Trophoblast cell (in vitro differentiated cells and primary cell): ENCODE data around the gene TUG1.

Experiments used
- DNase-seq, 2 donors: peaks; one replicate each; pipeline ENCODE4 v3.0.0-alpha.2; 2016
- H2AFZ ChIP-seq: 2 replicates; pipeline ENCODE4 v1.6.1; 2013; ENCODE audit warnings: low read length, moderate library complexity, mild to moderate bottlenecking; ENCODE audit not compliant: insufficient read depth, poor library complexity
- H2AK5ac ChIP-seq: 2 replicates; pipeline ENCODE4 v1.6.1; 2013; ENCODE audit warnings: mild to moderate bottlenecking, low read length
- H2BK120ac ChIP-seq: 2 replicates; pipeline ENCODE4 v1.6.1; 2013; ENCODE audit warnings: low read length, mild to moderate bottlenecking, moderate library complexity; ENCODE audit not compliant: insufficient read depth, poor library complexity
- H2BK12ac ChIP-seq: 2 replicates; pipeline ENCODE4 v1.6.1; 2013; ENCODE audit warnings: mild to moderate bottlenecking, low read length, moderate library complexity
- H2BK5ac ChIP-seq: 2 replicates; pipeline ENCODE4 v1.6.1; 2013; ENCODE audit warnings: low read length, low read depth, moderate library complexity, mild to moderate bottlenecking; ENCODE audit not compliant: poor library complexity
- H3K14ac ChIP-seq: 2 replicates; pipeline ENCODE4 v1.6.1; 2013; ENCODE audit warnings: mild to moderate bottlenecking, low read length
- H3K18ac ChIP-seq: 2 replicates; pipeline ENCODE4 v1.6.1; 2013; ENCODE audit warnings: mild to moderate bottlenecking, low read length
- H3K23ac ChIP-seq: 2 replicates; pipeline ENCODE4 v1.6.1; 2013; ENCODE audit warnings: low read length
- H3K27ac ChIP-seq: 2 replicates; pipeline ENCODE4 v1.5.1; 2013; ENCODE audit warnings: low read depth, mild to moderate bottlenecking, inconsistent platforms, low read length, moderate library complexity
- H3K27me3 ChIP-seq: 2 replicates; pipeline ENCODE4 v1.6.1; 2013; ENCODE audit warnings: inconsistent platforms, mild to moderate bottlenecking, low read length, moderate library complexity; ENCODE audit not compliant: insufficient read depth
- H3K36me3 ChIP-seq, 2 experiments: 1 replicate in 1 of 2; 2 replicates in 1 of 2; pipeline ENCODE4 v1.6.1; 2013; ENCODE audit warnings: low read length in 2 of 2, mild to moderate bottlenecking in 2 of 2, moderate library complexity in 1 of 2; ENCODE audit not compliant: insufficient read depth in 2 of 2, control insufficient read depth in 1 of 2
- H3K4ac ChIP-seq: 2 replicates; pipeline ENCODE4 v1.6.1; 2013; ENCODE audit warnings: low read depth, mild to moderate bottlenecking, low read length, moderate library complexity
- H3K4me1 ChIP-seq, 2 experiments: 1 replicate in 1 of 2; 2 replicates in 1 of 2; pipeline ENCODE4 v1.6.1; 2013; ENCODE audit warnings: low read length in 2 of 2, mild to moderate bottlenecking in 2 of 2, moderate library complexity in 1 of 2; ENCODE audit not compliant: insufficient read depth in 2 of 2, control insufficient read depth in 1 of 2
- H3K4me2 ChIP-seq: 2 replicates; pipeline ENCODE4 v1.6.1; 2013; ENCODE audit warnings: inconsistent platforms, mild to moderate bottlenecking, low read length, moderate library complexity
- H3K4me3 ChIP-seq: 2 replicates; pipeline ENCODE4 v1.5.1; 2013; ENCODE audit warnings: mild to moderate bottlenecking, low read depth, low read length, inconsistent platforms
- H3K79me1 ChIP-seq: one replicate; pipeline ENCODE4 v1.6.1; 2013; ENCODE audit warnings: low read length
- H3K79me2 ChIP-seq: 2 replicates; pipeline ENCODE4 v1.6.1; 2013; ENCODE audit warnings: low read length, mild to moderate bottlenecking; ENCODE audit not compliant: control insufficient read depth, insufficient read depth, poor library complexity
- H3K9ac ChIP-seq: 2 replicates; pipeline ENCODE4 v1.6.1; 2013; ENCODE audit warnings: mild to moderate bottlenecking, low read length
- H3K9me3 ChIP-seq: 2 replicates; pipeline ENCODE4 v1.6.1; 2013; ENCODE audit warnings: low read depth, mild to moderate bottlenecking, control low read depth, inconsistent platforms, low read length; ENCODE audit not compliant: insufficient read depth
- H4K12ac ChIP-seq: 2 replicates; pipeline ENCODE4 v1.6.1; 2013; ENCODE audit warnings: low read depth, mild to moderate bottlenecking, low read length, moderate library complexity
- H4K8ac ChIP-seq: 2 replicates; pipeline ENCODE4 v1.6.1; 2013; ENCODE audit warnings: low read depth, mild to moderate bottlenecking, low read length, moderate library complexity
- H4K91ac ChIP-seq: one replicate; pipeline ENCODE4 v1.6.1; 2013; ENCODE audit warnings: low read depth, mild to moderate bottlenecking, low read length, moderate library complexity
- WGBS: extraction: QIAGEN DNeasy Blood & Tissue Kit; methylation state at CpG from one replicate; pipeline ENCODE4 v1.1.7; 2013; ENCODE audit warnings: missing lambda C conversion rate; ENCODE audit not compliant: insufficient read length, insufficient coverage; ENCODE audit errors: extremely low coverage; 5-methylcytosine and 5-hydroxymethylcytosine counted together

The TUG1 gene

DNA sequence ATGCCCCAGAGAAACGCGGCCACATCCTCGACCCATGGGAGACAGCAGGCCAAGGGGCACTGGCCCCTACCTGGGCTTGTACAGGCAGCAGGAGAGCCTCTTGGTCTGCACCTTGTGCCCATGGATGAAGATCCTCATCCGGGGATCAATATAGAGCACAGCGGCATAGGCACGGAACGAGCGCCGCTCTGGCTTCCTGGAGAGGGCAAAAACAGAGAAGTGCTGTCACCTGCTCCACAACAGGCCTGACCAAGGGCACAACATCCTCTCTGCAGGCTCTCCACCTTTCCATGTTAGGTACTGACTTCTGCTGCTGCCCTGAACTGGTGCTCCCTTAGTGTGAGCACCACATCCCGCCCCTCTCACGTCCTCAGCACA is 27.7 kb upstream of the TUG1 start:
- no CpG with 5 or more reads among the region's 11 CpGs for WGBS
- no peak for DNase-seq
- H3K27me3 ChIP-seq = no peaks in the 10 kb centered on the region

DNA sequence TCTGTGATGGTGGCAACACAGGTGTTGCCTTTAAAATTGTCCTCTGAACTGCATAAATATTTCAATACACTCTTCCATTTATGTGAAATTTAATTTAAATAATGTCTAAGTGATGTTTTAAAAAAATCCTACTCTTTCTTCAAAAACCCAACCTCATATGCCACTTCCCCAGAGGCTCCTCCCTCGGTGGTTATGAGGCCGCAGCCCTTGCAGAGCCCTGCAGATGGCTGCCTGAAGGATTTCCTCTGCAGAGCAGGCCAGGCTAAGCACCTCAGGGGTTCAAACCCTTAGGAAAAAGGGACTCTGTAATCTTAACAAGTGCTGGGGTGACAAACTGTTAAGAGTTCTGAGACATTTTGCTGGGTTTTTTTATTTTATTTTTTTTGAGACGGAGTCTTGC is 25.7 kb upstream of the TUG1 start:
- H3K4me3 ChIP-seq = no peak overlapping the region
- H3K27ac ChIP-seq = no peak overlapping the region
- no peak overlapping the region for H2BK5ac ChIP-seq

More for the DNA sequence above, 27.7 kb upstream of the TUG1 start:
- Histone ChIP-seq H3K4me2 (no peak overlapping the region), H2AFZ (no peak overlapping the region), H4K8ac (no peak overlapping the region), H3K18ac (no peak overlapping the region), H3K9ac (no peak overlapping the region), H3K79me1 (no peaks in the 10 kb centered on the region), H3K4me1 (no peaks in the 10 kb centered on the region), H3K9me3 (no peaks in the 10 kb centered on the region), H2AK5ac (no peak overlapping the region), H3K14ac (no peak overlapping the region), H3K4me3 (no peak overlapping the region), H2BK120ac (no peak overlapping the region), H4K12ac (no peak overlapping the region), H2BK5ac (no peak overlapping the region), H4K91ac (no peak overlapping the region), H3K4ac (no peak overlapping the region), H3K79me2 (no peaks in the 10 kb centered on the region), H3K23ac (no peak overlapping the region), H3K27ac (no peak overlapping the region), H3K36me3 (peaks cover 75 to 84% of the 10 kb centered on the region in 2 experiments), H2BK12ac (no peak overlapping the region)

DNA sequence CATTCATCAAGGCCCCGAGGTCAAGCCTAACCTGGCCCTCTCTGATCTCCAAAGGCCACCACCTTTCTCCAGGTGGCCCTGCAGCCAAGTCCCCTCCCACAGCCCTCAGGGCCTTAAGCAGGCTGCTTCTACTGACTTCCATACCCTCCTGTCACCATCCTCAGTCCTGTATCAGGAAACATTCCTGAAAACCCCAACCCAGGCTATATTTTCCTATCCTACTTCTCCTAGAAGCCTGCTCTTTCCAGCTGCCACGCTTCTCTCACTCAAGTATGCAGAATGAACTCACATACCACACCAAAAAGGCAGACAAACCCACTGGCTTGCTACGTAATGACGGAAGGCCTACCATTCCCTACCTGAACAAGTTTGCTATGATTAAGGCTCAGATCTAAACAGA is 24.1 kb upstream of the TUG1 start:
- no peak overlapping the region for H4K8ac ChIP-seq
- H3K79me2 ChIP-seq = no peaks in the 10 kb centered on the region
- H3K4ac ChIP-seq = no peak overlapping the region
- no peak overlapping the region for H4K91ac ChIP-seq
- H3K4me1 ChIP-seq = peaks cover 0 to 10% of the 10 kb centered on the region in 2 experiments
- no peaks in the 10 kb centered on the region for H3K27me3 ChIP-seq
- no peak overlapping the region for H3K23ac ChIP-seq
- H3K9me3 ChIP-seq = no peaks in the 10 kb centered on the region
- H3K18ac ChIP-seq = no peak overlapping the region
- H2BK12ac ChIP-seq = no peak overlapping the region
- peaks cover 53 to 82% of the 10 kb centered on the region in 2 experiments for H3K36me3 ChIP-seq
- no peak overlapping the region for H2BK120ac ChIP-seq
- H3K9ac ChIP-seq = no peak overlapping the region
- H2AFZ ChIP-seq = no peak overlapping the region
- DNase-seq = peak in 1 of 2 donors; percentile 50
- no peak overlapping the region for H3K4me2 ChIP-seq
- no peak overlapping the region for H2AK5ac ChIP-seq
- H2BK5ac ChIP-seq = no peak overlapping the region
- H3K4me3 ChIP-seq = no peak overlapping the region
- no CpG with 5 or more reads among the region's 4 CpGs for WGBS
- no peaks in the 10 kb centered on the region for H3K79me1 ChIP-seq
- H3K27ac ChIP-seq = no peak overlapping the region
- H4K12ac ChIP-seq = no peak overlapping the region
- no peak overlapping the region for H3K14ac ChIP-seq

More for the DNA sequence above, 25.7 kb upstream of the TUG1 start:
- Histone ChIP-seq H4K8ac (no peak overlapping the region), H3K27me3 (no peaks in the 10 kb centered on the region), H2AK5ac (no peak overlapping the region), H3K4me1 (peaks cover 0 to 7% of the 10 kb centered on the region in 2 experiments), H3K4me2 (no peak overlapping the region), H3K4ac (no peak overlapping the region), H3K79me1 (no peaks in the 10 kb centered on the region), H2BK12ac (no peak overlapping the region), H3K18ac (no peak overlapping the region), H4K91ac (no peak overlapping the region), H3K9me3 (no peaks in the 10 kb centered on the region), H4K12ac (no peak overlapping the region), H3K79me2 (no peaks in the 10 kb centered on the region), H3K23ac (no peak overlapping the region), H3K14ac (no peak overlapping the region), H2BK120ac (no peak overlapping the region), H2AFZ (no peak overlapping the region), H3K36me3 (peaks cover 65 to 80% of the 10 kb centered on the region in 2 experiments), H3K9ac (no peak overlapping the region)
- DNase-seq = no peak
- WGBS = no CpG with 5 or more reads among the region's 3 CpGs

DNA sequence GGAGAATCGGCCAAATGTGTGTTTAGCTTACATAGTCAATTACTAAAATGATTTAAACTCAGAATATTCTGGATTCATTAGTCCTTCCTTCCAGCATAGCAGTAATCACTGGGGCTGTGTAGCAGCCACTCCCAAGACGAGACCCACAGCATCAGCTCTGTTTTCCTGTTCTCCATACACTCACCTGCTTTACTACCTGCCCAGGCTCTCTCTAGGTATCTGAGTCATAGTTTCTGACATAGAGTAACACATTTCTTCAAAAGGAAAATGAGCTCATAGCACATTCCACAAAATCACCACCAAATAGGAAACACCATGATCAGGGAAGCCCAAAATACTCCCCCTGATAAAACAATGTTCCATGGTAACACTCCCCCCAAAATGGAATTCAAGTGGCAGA is 23.4 kb upstream of the TUG1 start:
- Histone ChIP-seq H3K4ac (no peak overlapping the region), H2BK5ac (no peak overlapping the region), H3K23ac (no peak overlapping the region), H3K18ac (no peak overlapping the region), H3K79me2 (no peaks in the 10 kb centered on the region), H3K9ac (no peak overlapping the region), H4K12ac (no peak overlapping the region), H4K91ac (no peak overlapping the region), H3K9me3 (no peaks in the 10 kb centered on the region), H3K27me3 (no peaks in the 10 kb centered on the region), H2AK5ac (no peak overlapping the region), H2BK120ac (no peak overlapping the region), H2BK12ac (no peak overlapping the region), H3K4me3 (no peak overlapping the region), H3K27ac (no peak overlapping the region), H3K79me1 (no peaks in the 10 kb centered on the region), H3K4me1 (peaks cover 0 to 10% of the 10 kb centered on the region in 2 experiments), H3K36me3 (peaks cover 49 to 80% of the 10 kb centered on the region in 2 experiments), H3K14ac (no peak overlapping the region), H3K4me2 (no peak overlapping the region), H2AFZ (no peak overlapping the region), H4K8ac (no peak overlapping the region)
- no CpG with 5 or more reads among the region's 2 CpGs for WGBS
- DNase-seq = peak in 1 of 2 donors; percentile 32
